HUDEP-2 (cell line): ENCODE measurements around the gene SLC38A5.
A peak's percentile ranks its signal among the peaks of the same experiment; 100 is the strongest.

Experiments
- DNase-seq, 76 experiments: peaks; one replicate each; lab custom pipeline; 2025; ENCODE audit not compliant: unreplicated experiment in 76 of 76; lab: John Stamatoyannopoulos, UW

Gene SLC38A5

GRCh38 chrX:48492293-48492910 lies 22.3 kb upstream of the SLC38A5 start:
- no peak for DNase-seq

GRCh38 chrX:48491809-48492208 lies 21.7 kb upstream of the SLC38A5 start:
- no peak for DNase-seq

GRCh38 chrX:48490661-48491060 lies 20.6 kb upstream of the SLC38A5 start:
- no peak for DNase-seq

- no peak for DNase-seq
These were observed 19.8 kb upstream of the SLC38A5 start for GRCh38 chrX:48489892-48490291.

GRCh38 chrX:48489296-48489695 lies 19.2 kb upstream of the SLC38A5 start:
- DNase-seq: no peak

GRCh38 chrX:48488034-48488433 lies 18.0 kb upstream of the SLC38A5 start:
- DNase-seq: no peak

GRCh38 chrX:48487362-48487798 lies 17.3 kb upstream of the SLC38A5 start:
- peak in 7 of 76 experiments; percentile 10 to 43 (median 17) for DNase-seq

GRCh38 chrX:48482526-48482925 lies 12.5 kb upstream of the SLC38A5 start:
- no peak for DNase-seq

GRCh38 chrX:48480583-48480982 lies 10.5 kb upstream of the SLC38A5 start:
- DNase-seq: no peak

GRCh38 chrX:48480142-48480541 lies 10.1 kb upstream of the SLC38A5 start:
- no peak for DNase-seq

GRCh38 chrX:48478806-48479205 lies 8.7 kb upstream of the SLC38A5 start:
- DNase-seq: no peak

GRCh38 chrX:48477960-48478755 lies 8.1 kb upstream of the SLC38A5 start:
- DNase-seq: no peak

GRCh38 chrX:48476919-48477318 lies 6.9 kb upstream of the SLC38A5 start:
- DNase-seq: no peak

- DNase-seq: peak in 74 of 76 experiments; percentile 13 to 89 (median 78)
These were observed 5.9 kb upstream of the SLC38A5 start, which contains the start of gene FTSJ1 for GRCh38 chrX:48475774-48476577. FTSJ1 (plus strand) TSS chrX:48476199; CDS start chrX:48478048, 1,849 bp downstream.

- peak in 7 of 76 experiments; percentile 1 to 27 (median 8) for DNase-seq
These were observed 5.2 kb upstream of the SLC38A5 start for GRCh38 chrX:48475296-48475695.

GRCh38 chrX:48474581-48474980 lies 4.5 kb upstream of the SLC38A5 start:
- no peak for DNase-seq

- peak in 16 of 76 experiments; percentile 1 to 20 (median 9) for DNase-seq
These were observed 4.1 kb upstream of the SLC38A5 start for GRCh38 chrX:48474127-48474526.

GRCh38 chrX:48473704-48473990 lies 3.6 kb upstream of the SLC38A5 start:
- no peak for DNase-seq

GRCh38 chrX:48472851-48473703 lies 3.0 kb upstream of the SLC38A5 start:
- no peak for DNase-seq

GRCh38 chrX:48472225-48472624 lies 2.2 kb upstream of the SLC38A5 start:
- DNase-seq: no peak
